ENCODE results near the gene DUOX2.
"Not testable (repeated sequence)": the region's sequence is repeated elsewhere in the genome, so short reads cannot be mapped to it uniquely, and the experiment has no call there.

Gene DUOX2

GRCh38 chr15:45050587-45050986 lies 63.4 kb downstream of the DUOX2 start:
- Histone ChIP-seq H3K27me3 (no peaks in the 10 kb centered on the region), H3K4me1 (ENCODE audit: control insufficient read depth in 1 of 2, insufficient read depth in 1 of 2, low read depth in 1 of 2, low read length in 1 of 2) (peaks cover 34 to 42% of the 10 kb centered on the region in 2 experiments), H3K27ac (peak overlapping the region; percentile 100), H3K9me3 (no peaks in the 10 kb centered on the region), H3K4me3 (ENCODE audit: low read depth in 1 of 2, low read length in 1 of 2) (no peak overlapping the region), H3K36me3 (no peaks in the 10 kb centered on the region)
- TF ChIP-seq CTCF (IDR thresholded peaks at IDR 0.05) = no peak

- no peaks in the 10 kb centered on the region for H3K36me3 ChIP-seq
- H3K9me3 ChIP-seq = no peaks in the 10 kb centered on the region
- no peak for TF ChIP-seq CTCF (IDR thresholded peaks at IDR 0.05)
- H3K27me3 ChIP-seq = no peaks in the 10 kb centered on the region
- H3K4me3 ChIP-seq (ENCODE audit: low read depth in 1 of 2, low read length in 1 of 2) = peak overlapping the region; percentile 49 to 51
- peak overlapping the region; percentile 100 for H3K27ac ChIP-seq
- peaks cover 43 to 52% of the 10 kb centered on the region in 2 experiments for H3K4me1 ChIP-seq (ENCODE audit: control insufficient read depth in 1 of 2, insufficient read depth in 1 of 2, low read depth in 1 of 2, low read length in 1 of 2)
Measured at GRCh38 chr15:45048794-45049631, 65.0 kb downstream of the DUOX2 start.

DNA sequence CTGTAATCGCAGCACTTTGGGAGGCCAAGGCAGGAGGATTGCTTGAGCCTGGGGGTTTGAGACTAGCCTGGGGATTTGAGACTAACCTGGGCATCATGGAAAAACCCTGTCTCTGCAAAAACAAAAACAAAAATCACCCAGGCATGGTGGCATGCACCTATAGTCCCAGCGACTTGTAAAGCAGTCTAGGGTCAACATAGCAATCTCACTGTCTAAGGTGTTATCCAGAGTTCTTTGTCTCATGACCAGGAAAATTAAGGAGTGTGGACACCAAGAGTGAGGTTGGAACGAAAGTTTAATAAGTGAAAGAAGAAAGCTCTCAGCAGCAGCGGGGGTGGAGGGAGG lies 65.6 kb downstream of the DUOX2 start:
- H3K36me3 ChIP-seq, H3K9me3 ChIP-seq, H3K27me3 ChIP-seq: not testable (repeated sequence)
- peak overlapping the region; percentile 100 for H3K27ac ChIP-seq
- H3K4me3 ChIP-seq (ENCODE audit: low read depth in 1 of 2, low read length in 1 of 2) = peak overlapping the region; percentile 49 to 51
- peaks cover 43 to 52% of the 10 kb centered on the region in 2 experiments for H3K4me1 ChIP-seq (ENCODE audit: control insufficient read depth in 1 of 2, insufficient read depth in 1 of 2, low read depth in 1 of 2, low read length in 1 of 2)

GRCh38 chr15:45044270-45044669 lies 69.7 kb downstream of the DUOX2 start:
- H3K27ac ChIP-seq; H3K36me3 ChIP-seq; H3K9me3 ChIP-seq; H3K4me3 ChIP-seq (ENCODE audit: low read depth in 1 of 2, low read length in 1 of 2); H3K27me3 ChIP-seq: not testable (repeated sequence)
- H3K4me1 ChIP-seq (ENCODE audit: control insufficient read depth in 1 of 2, insufficient read depth in 1 of 2, low read depth in 1 of 2, low read length in 1 of 2) = peaks cover 31 to 34% of the 10 kb centered on the region in 2 experiments

DNA sequence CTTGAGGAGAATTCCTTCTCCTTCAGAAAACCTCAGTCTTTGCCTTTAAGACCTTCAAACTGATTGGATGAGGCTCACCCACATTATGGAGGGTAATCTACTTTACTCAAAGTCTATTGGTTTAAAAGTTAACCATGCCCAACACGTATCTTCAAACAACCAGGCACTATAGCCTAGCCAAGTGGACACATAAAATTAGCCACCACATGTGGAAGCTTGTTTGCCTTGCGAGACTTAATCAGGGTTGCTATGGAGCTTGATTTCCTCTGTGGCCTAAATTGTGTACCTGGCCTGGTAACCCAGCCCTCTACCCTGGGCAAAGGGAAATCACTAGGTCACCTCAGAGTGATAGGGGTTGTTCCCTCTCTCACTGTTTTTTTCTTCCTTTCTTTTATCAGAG lies 71.1 kb downstream of the DUOX2 start:
- peaks cover 24 to 27% of the 10 kb centered on the region in 2 experiments for H3K4me1 ChIP-seq (ENCODE audit: control insufficient read depth in 1 of 2, insufficient read depth in 1 of 2, low read depth in 1 of 2, low read length in 1 of 2)
- H3K27me3 ChIP-seq; H3K36me3 ChIP-seq; H3K27ac ChIP-seq; H3K4me3 ChIP-seq (ENCODE audit: low read depth in 1 of 2, low read length in 1 of 2); H3K9me3 ChIP-seq: not testable (repeated sequence)

Data from neutrophil (primary cell).